NCI-H345 treated with DMSO at 0.1 percent for 48 hours (cell line): Measurements from ENCODE around the gene CYYR1.
"Not testable (repeated sequence)": the region's sequence is repeated elsewhere in the genome, so short reads cannot be mapped to it uniquely, and the experiment has no call there.

Experiments used
- DNase-seq: peaks from one replicate; lab custom pipeline; 2025; ENCODE audit not compliant: unreplicated experiment; lab: John Stamatoyannopoulos, UW

CYYR1 gene

GRCh38 chr21:26495283-26495849 is 77.7 kb downstream of the CYYR1 start:
- DNase-seq: no peak

DNA sequence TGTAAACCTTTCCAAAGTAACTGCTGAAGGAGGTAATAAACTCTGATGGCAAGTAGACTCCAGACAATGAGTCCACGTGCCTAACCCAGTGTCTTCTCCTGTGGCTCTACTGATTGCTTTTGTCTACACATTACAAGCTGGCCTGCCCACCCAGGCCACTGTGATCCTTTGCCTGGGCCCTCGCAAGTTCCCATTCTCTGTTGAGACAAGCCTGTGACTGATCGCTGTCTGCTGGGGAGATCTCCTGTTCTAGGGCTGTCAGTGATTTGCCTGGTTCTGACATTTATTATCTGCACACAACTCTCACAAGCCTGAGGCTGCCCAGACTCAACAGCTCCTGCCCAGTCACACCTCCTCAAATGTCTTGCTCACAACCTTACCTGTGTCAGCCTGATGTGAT is 81.4 kb downstream of the CYYR1 start:
- DNase-seq: no peak

GRCh38 chr21:26490771-26491170 is 82.3 kb downstream of the CYYR1 start:
- no peak for DNase-seq

DNA sequence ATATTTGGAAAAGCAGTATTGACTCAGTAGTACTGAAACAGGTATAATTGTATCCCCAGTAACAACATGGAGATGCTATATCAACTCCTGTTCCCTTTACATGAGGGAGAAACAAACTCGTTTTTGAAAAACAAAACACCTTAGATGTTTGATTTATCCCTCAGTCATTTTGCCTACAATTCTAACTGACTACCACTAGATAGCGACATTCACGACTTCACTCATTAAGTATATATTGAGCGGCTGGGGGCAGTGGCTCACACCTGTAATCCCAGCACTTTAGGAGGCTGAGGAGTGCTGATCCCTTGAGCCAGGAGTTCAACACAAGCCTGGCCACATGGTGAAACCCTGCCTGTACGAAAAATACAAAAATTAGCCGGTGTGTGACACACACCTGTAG is 83.3 kb downstream of the CYYR1 start:
- DNase-seq: no peak

GRCh38 chr21:26487981-26488480 is 85.1 kb downstream of the CYYR1 start:
- DNase-seq: no peak

GRCh38 chr21:26473471-26473870 is 99.6 kb downstream of the CYYR1 start:
- no peak for DNase-seq

- DNase-seq: no peak
These were observed 102.0 kb downstream of the CYYR1 start for GRCh38 chr21:26471099-26471471.

DNA sequence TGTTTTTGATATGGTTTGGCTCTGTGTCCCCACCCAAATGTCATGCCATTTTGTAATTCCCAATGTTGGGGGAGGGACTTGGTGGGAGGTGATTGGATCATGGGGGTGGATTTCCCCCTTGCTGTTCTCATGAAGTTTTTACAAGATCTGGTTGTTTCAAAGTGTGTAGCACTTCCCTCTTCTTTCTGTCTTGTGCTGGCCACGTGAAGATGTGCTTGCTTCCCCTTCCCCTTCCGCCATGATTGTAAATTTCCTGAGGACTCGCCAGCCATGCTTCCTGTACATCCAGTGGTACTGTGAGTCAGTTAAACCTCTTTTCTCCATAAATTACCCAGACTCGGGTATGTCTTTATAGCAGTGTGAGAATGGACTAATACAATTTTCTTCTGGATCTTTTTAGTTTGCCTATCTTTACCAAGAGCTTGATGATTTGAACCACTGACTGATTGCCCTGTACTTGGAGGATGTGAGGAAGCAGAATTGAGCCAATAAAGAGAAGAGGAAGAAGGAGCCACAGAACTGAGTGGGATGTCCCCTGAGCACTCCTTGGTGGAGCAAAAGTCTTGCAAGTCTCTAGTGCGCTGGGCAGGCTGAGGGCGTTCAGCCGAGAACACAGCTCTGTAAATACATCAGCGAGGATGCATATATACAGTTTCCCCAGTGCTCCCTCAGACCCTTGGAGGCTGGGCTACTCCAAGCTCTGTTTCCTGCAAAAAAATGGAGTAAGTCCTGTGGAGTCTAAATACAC is 102.6 kb downstream of the CYYR1 start:
- DNase-seq: no peak

DNA sequence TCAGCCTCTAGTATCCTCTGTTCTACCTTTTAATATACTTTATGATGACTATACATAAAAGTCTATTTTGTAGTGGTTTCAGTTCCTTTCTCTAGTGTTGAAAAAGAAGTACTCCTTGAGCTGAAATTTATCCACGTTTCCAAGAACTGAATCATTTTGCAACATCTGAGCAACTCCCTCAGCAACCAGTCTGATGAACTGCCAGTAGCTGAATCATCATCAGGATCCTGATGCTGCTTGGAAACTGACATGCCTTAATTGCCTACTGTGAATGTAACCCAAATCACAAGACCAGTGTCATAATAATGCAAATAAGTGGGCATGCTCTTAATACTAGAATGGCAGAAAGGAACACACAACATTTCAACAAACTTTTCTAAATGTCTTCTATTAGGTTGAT is 103.3 kb downstream of the CYYR1 start:
- no peak for DNase-seq

- no peak for DNase-seq
These were observed 107.2 kb downstream of the CYYR1 start for GRCh38 chr21:26465916-26466315.

DNA sequence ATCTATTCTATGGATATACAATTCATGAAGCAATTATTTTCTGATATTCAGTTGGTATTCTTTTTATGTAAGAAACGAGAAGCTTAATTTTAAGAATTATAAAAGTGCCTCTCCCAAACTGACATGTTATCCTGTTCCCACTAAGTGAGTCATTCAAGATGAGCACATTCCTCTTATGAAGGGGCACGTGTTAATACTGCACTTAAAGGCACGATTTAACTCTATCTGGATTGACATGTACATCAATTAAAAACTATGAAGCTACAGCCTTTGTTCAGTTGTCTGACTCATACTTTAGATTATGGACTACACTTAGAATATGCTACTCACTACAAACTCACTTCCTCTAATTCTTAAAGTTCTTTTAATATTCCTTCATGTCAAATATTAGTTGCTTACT is 111.6 kb downstream of the CYYR1 start:
- no peak for DNase-seq

DNA sequence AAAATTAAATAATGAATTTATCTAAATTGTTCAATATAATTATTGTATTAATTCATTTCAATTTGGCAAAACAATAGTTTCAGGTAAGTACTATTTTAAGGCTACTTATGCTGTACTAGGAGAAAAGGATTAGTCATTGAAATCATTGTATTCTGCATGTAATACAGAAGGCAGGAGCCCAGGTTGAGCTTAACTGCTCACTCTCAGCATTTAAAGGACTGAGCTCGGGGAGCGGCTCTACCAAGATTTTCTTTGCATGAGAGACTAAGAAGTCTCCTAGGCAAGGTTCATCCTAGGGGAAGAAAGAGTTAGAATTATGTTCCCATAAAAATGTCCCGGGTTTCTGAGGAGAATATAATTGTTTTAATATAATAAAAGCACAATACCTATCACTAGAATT is 112.5 kb downstream of the CYYR1 start:
- no peak for DNase-seq

- not testable (repeated sequence) for DNase-seq
These were observed 114.2 kb downstream of the CYYR1 start for GRCh38 chr21:26458854-26459253.

DNA sequence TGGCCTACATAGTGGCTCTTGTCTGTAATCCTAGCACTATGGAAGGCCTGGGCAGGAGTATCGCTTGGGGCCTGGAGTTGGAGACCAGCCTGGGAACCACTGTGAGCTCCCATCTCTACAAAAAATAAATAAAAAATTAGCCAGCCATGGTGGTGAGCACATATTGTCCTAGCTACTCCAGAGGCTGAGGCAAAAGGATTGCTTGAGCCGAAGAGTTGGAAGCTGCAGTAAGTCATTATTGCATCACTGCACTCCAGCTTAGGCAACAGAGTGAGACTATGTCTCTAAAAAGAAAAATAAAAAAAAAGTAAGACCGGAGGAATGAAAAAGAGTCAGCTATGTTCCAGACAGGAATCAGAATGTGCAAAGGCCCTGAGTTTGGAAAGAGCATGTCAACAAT is 115.3 kb downstream of the CYYR1 start:
- DNase-seq: no peak

GRCh38 chr21:26453267-26453666 is 119.8 kb downstream of the CYYR1 start:
- DNase-seq: no peak

- DNase-seq: no peak
These were observed 121.9 kb downstream of the CYYR1 start for GRCh38 chr21:26451081-26451740.

DNA sequence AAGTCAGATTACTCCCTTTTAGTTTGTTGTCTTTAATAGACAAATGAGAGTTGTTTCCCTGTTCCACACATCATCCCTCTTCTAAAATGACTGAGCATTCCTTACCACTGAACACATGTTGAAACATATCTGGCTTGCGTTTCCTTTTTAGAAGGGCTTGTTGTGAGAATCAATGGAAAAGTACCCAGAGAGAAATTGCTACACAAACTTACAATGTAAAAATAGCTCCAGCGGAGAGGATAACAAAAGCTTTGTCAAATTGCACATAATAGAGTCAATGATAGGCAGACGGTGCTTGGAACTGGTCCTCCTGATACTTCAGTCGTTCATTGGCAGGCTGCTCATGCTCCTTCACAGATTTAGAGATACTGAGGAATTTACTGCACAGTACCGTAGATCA is 123.9 kb downstream of the CYYR1 start:
- DNase-seq: no peak

GRCh38 chr21:26448751-26449150 is 124.3 kb downstream of the CYYR1 start:
- no peak for DNase-seq

DNA sequence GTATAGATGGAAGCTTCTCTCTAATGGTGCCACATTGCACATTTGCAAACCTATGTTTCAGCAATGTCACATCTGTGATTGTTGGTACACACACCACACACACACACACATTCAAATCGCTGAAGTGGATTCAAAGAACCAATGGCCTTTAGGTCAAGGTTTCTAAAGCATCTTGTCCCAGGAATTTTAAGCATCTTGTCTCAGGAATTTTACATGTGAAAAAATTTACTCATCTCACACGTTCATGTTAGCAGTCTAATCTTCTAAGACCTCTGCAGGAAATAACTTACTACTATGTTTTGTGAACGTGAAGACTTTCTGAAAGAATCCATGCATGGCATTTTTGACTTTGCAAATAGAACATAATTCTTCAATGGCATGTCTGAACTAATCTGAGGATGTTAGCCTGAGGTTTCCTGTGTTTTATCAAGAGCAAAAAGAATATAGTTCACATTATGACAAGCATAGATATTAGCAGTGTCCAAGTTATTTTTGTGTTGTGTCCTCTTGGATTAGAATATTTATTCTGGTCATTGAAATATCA is 125.1 kb downstream of the CYYR1 start:
- DNase-seq: no peak

DNA sequence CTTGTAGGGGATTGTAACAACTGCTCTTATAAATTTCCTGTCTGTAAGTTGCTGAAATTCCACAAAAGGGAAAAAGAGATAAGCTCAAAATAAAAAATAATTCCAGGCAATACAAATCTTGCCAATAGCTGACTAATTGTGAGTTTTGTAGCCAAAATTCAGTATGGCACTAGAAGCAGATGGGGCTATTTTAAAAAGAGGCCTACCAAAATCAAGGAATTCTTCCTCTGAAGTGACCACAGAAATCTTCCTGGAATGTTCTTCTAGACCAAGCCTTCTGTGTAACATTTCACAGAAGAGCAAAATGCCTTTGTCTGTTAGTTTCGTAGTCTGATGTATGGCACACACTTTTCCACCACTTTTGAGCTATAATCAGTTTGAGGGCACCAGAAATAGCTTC is 127.6 kb downstream of the CYYR1 start:
- DNase-seq: no peak

DNA sequence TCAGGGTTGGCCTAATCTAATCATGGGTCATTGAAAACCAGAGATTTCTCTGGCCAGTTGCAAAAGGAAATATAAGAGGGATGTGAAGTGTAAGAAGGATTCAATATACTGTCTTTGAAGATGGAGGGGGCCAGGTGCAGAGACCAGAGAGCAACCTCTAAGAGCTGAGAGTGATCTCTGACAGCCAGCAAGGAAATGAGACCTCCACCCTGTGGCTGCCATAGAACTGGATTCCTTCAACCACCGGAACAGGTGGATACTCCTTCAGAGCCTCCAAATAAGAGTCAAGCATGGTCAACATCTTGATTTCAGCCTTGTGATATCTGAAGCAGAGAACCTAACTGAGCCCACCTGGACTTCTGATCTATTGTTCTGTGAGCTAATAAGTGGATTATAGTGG is 128.4 kb downstream of the CYYR1 start:
- DNase-seq: no peak

- no peak for DNase-seq
These were observed 129.2 kb downstream of the CYYR1 start for GRCh38 chr21:26443867-26444266.
